Loucy (cell line): ENCODE data around the gene C1QL4.

ENCODE experiments used
- EZH2phosphoT487 ChIP-seq: fragments of 200-600 bp; IDR thresholded peaks from 2 replicates; pipeline ENCODE4 v1.6.1; 2018; ENCODE audit warnings: antibody characterized with exemption, mild to moderate bottlenecking, moderate library complexity, borderline replicate concordance
- TF ChIP-seq, protein P1 (sequence below): fragments of 200-600 bp; sonication (generic); conservative IDR thresholded peaks from 2 replicates; pipeline ENCODE4 v1.5.1; 2014; ENCODE audit warnings: mild to moderate bottlenecking, antibody characterized with exemption, low read length

DNA sequence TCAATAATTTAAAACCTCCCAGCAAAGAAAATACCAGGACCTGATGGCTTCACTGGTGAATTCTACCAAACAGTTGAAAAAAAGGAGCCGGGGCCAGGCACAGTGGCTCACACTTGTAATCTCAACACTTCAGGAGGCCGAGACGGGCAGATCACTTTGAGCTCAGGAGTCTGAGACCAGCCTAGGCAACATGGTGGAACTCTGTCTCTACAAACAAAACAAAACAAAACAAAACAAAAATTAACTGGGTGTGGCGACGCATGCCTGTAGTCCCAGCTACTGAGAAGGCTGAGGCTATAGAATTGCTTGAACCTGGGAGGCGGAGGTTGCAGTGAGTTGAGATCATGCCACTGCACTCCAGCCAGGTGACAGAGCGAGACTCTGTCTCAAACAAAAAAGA is 27.6 kb downstream of the C1QL4 start:
- TF ChIP-seq, protein P1, sequence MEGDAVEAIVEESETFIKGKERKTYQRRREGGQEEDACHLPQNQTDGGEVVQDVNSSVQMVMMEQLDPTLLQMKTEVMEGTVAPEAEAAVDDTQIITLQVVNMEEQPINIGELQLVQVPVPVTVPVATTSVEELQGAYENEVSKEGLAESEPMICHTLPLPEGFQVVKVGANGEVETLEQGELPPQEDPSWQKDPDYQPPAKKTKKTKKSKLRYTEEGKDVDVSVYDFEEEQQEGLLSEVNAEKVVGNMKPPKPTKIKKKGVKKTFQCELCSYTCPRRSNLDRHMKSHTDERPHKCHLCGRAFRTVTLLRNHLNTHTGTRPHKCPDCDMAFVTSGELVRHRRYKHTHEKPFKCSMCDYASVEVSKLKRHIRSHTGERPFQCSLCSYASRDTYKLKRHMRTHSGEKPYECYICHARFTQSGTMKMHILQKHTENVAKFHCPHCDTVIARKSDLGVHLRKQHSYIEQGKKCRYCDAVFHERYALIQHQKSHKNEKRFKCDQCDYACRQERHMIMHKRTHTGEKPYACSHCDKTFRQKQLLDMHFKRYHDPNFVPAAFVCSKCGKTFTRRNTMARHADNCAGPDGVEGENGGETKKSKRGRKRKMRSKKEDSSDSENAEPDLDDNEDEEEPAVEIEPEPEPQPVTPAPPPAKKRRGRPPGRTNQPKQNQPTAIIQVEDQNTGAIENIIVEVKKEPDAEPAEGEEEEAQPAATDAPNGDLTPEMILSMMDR, result no peak
- TF ChIP-seq EZH2phosphoT487, result no peak
